Natural killer cell (primary cell): ENCODE results near the gene XRRA1. TPM values are rescaled to one million over a fixed set of nuclear protein-coding genes. Genes with fewer than 3 reads are reported as not detected.

Source experiments
- ATAC-seq, 3 donors: fragments of 150-1000 bp in 2 of 3; fragments of 200-7000 bp in 1 of 3; cut with Tn5 transposase; 1 replicate in 1 of 3; 2 replicates in 2 of 3; pipeline ENCODE4 v1.10.0; 2021; ENCODE audit warnings: mild to moderate bottlenecking in 2 of 3, moderate library complexity in 2 of 3
- DNase-seq, 2 donors: peaks; one replicate each; pipeline versions ENCODE4 v3.0.0 to v3.0.0-alpha.2; 2013 to 2021; ENCODE audit warnings: mixed read lengths in 1 of 2
- H3K27ac ChIP-seq: one replicate; pipeline ENCODE4 v1.5.1; 2013; ENCODE audit warnings: mild to moderate bottlenecking, low read length
- H3K27me3 ChIP-seq: one replicate; pipeline ENCODE4 v1.6.1; 2013; ENCODE audit warnings: low read length; ENCODE audit not compliant: control insufficient read depth, insufficient read depth
- H3K36me3 ChIP-seq: one replicate; pipeline ENCODE4 v1.6.1; 2013; ENCODE audit warnings: low read length; ENCODE audit not compliant: control insufficient read depth, insufficient read depth
- H3K4me1 ChIP-seq: one replicate; pipeline ENCODE4 v1.6.1; 2013; ENCODE audit warnings: low read length; ENCODE audit not compliant: control insufficient read depth, insufficient read depth
- H3K4me3 ChIP-seq: one replicate; pipeline ENCODE4 v1.5.1; 2013; ENCODE audit warnings: low read length
- H3K9me3 ChIP-seq: one replicate; pipeline ENCODE4 v1.6.1; 2013; ENCODE audit warnings: low read length; ENCODE audit not compliant: control insufficient read depth, insufficient read depth
- H3K27ac Mint-ChIP-seq, 2 donors: one replicate each; pipeline ENCODE4 v1.8.0; 2022; ENCODE audit warnings: mild to moderate bottlenecking in 2 of 2, mixed read lengths in 2 of 2, moderate library complexity in 1 of 2
- H3K27me3 Mint-ChIP-seq, 2 donors: one replicate each; pipeline ENCODE4 v1.8.0; 2022; ENCODE audit warnings: low read depth in 2 of 2, mixed read lengths in 2 of 2
- H3K36me3 Mint-ChIP-seq: one replicate; pipeline ENCODE4 v1.8.0; 2022; ENCODE audit warnings: mixed read lengths
- H3K4me1 Mint-ChIP-seq, 2 donors: one replicate each; pipeline ENCODE4 v1.8.0; 2022; ENCODE audit warnings: mixed read lengths in 2 of 2
- H3K4me3 Mint-ChIP-seq: one replicate; pipeline ENCODE4 v1.8.0; 2022; ENCODE audit warnings: mild to moderate bottlenecking, moderate library complexity, mixed read lengths
- H3K9me3 Mint-ChIP-seq, 2 donors: one replicate each; pipeline ENCODE4 v1.8.0; 2022; ENCODE audit warnings: mixed read lengths in 2 of 2
- WGBS: methylation state at CpG from one replicate; pipeline ENCODE4 v1.1.7; 2013; ENCODE audit warnings: missing lambda C conversion rate; ENCODE audit not compliant: insufficient coverage; 5-methylcytosine and 5-hydroxymethylcytosine counted together
- intact Hi-C: fragments of 100-400 bp; cut with micrococcal nuclease; formaldehyde crosslinking; loops from one replicate; pipeline ENCODE4 v1.14.2; 2022
- total RNA-seq, 4 donors: library from RNA; stranded (reverse); fragments of 120-200 nt in 1 of 4; gene quantifications; one replicate each; pipeline versions ENCODE4 v1.2.3 to v1.2.4, GENCODE V29; 2013 to 2022
- TF ChIP-seq, protein P1 (sequence below): fragments of 200-600 bp; IDR thresholded peaks from one replicate; pipeline ENCODE4 v1.8.0; 2022; ENCODE audit warnings: antibody characterized with exemption

Gene XRRA1
- total RNA-seq, 3 donors from 2014 or later (not counting 1 experiment from before 2014, with no cell fraction given) = 12.7 to 14.3 (median 14.3) TPM

GRCh38 chr11:74927496-74927895 lies 21.4 kb downstream of the XRRA1 start:
- Mint-ChIP-seq H3K9me3 (no peaks in the 10 kb centered on the region), H3K27me3 (no peaks in the 10 kb centered on the region), H3K4me1 (peaks cover 5% of the 10 kb centered on the region in 2 donors), H3K4me3 (no peak overlapping the region), H3K27ac (no peak overlapping the region), H3K36me3 (no peaks in the 10 kb centered on the region)
- Histone ChIP-seq H3K36me3 (no peaks in the 10 kb centered on the region), H3K4me3 (no peak overlapping the region), H3K4me1 (peaks cover 4% of the 10 kb centered on the region), H3K27me3 (no peaks in the 10 kb centered on the region), H3K27ac (no peak overlapping the region), H3K9me3 (no peaks in the 10 kb centered on the region)
- no peak for ATAC-seq
- intact Hi-C loops = loop anchor here (5.0 kb wide), 1 partner anchor 215 kb away; no protein-coding TSS in a partner anchor
- TF ChIP-seq, protein P1, sequence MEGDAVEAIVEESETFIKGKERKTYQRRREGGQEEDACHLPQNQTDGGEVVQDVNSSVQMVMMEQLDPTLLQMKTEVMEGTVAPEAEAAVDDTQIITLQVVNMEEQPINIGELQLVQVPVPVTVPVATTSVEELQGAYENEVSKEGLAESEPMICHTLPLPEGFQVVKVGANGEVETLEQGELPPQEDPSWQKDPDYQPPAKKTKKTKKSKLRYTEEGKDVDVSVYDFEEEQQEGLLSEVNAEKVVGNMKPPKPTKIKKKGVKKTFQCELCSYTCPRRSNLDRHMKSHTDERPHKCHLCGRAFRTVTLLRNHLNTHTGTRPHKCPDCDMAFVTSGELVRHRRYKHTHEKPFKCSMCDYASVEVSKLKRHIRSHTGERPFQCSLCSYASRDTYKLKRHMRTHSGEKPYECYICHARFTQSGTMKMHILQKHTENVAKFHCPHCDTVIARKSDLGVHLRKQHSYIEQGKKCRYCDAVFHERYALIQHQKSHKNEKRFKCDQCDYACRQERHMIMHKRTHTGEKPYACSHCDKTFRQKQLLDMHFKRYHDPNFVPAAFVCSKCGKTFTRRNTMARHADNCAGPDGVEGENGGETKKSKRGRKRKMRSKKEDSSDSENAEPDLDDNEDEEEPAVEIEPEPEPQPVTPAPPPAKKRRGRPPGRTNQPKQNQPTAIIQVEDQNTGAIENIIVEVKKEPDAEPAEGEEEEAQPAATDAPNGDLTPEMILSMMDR = no peak
- no peak for DNase-seq

DNA sequence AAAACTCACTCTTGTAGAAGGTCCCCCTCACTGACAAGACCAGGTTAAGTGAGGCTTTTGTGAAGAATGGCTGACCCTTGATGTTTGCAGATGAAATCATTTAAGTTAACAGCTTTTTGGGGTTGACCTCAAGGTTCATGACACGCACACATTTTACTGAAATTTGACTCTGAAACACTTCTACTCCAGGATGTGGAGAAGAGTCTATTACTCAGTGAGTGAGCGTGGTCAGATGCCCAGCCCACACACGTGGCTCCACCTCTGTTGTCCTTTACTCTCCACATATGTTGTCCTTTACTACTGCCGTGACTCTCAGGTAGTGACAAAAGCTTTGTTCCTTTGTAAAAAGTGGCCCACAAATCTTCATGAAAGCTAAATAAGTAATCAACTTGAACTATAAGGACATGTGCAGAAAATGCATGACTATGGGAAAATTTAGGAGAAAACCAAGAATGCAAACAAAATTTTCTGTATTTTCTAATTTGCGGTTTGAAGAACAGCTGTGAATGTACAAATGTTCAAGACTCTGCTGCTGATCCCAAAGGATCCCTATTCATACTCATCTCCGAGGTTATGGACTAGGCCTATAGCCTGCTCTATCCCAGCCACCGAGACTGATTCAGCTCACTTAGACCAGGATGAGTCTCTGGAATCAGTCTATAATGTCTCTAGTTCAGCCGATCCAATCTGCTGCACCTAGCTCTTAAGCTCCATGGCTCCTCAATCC lies 22.4 kb downstream of the XRRA1 start:
- no peak overlapping the region for H3K27ac Mint-ChIP-seq
- DNase-seq (no peak), ATAC-seq (no peak)
- no peaks in the 10 kb centered on the region for H3K4me1 ChIP-seq
- H3K9me3 Mint-ChIP-seq = no peaks in the 10 kb centered on the region
- H3K4me3 ChIP-seq = no peak overlapping the region
- TF ChIP-seq, protein P1 = no peak
- no peak overlapping the region for H3K27ac ChIP-seq
- no peaks in the 10 kb centered on the region for H3K36me3 ChIP-seq
- H3K4me3 Mint-ChIP-seq = no peak overlapping the region
- no peaks in the 10 kb centered on the region for H3K4me1 Mint-ChIP-seq
- H3K9me3 ChIP-seq = no peaks in the 10 kb centered on the region
- H3K36me3 Mint-ChIP-seq = no peaks in the 10 kb centered on the region
- 70% methylated on average over 8 of the region's 8 CpGs for WGBS
- no peaks in the 10 kb centered on the region for H3K27me3 ChIP-seq
- no peaks in the 10 kb centered on the region for H3K27me3 Mint-ChIP-seq
- intact Hi-C loops = loop anchor here (5.0 kb wide), 1 partner anchor 216 kb away; no protein-coding TSS in a partner anchor

DNA sequence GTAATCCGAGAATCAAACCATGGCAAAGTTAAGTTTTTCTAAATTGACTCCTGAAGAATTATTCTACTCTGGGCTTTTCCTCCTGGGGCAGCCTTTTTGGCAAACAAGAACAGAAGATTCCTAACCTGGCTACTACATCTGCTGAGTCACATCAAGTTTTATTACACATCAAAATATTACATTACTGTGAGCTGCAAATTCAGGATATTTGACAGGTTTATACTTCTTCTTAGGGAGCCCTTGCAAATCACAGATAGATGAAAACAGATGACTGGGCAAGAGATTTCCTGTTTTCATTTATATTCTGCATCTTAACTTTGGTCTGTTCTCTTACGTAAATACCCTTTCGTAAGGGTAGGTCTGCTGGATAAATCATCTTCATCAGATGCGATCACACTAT lies 23.6 kb downstream of the XRRA1 start:
- peaks cover 4% of the 10 kb centered on the region for H3K36me3 ChIP-seq
- Mint-ChIP-seq H3K9me3 (no peaks in the 10 kb centered on the region), H3K4me3 (no peak overlapping the region), H3K27me3 (no peaks in the 10 kb centered on the region), H3K27ac (no peak overlapping the region), H3K4me1 (no peaks in the 10 kb centered on the region), H3K36me3 (no peaks in the 10 kb centered on the region)
- H3K9me3 ChIP-seq = no peaks in the 10 kb centered on the region
- H3K4me3 ChIP-seq = no peak overlapping the region
- no peak for DNase-seq
- no peaks in the 10 kb centered on the region for H3K27me3 ChIP-seq
- intact Hi-C loops = loop anchor here (5.0 kb wide), 1 partner anchor 217 kb away; no protein-coding TSS in a partner anchor
- H3K27ac ChIP-seq = no peak overlapping the region
- TF ChIP-seq, protein P1 = no peak
- WGBS = 98% methylated on average over 4 of the region's 4 CpGs
- no peak for ATAC-seq
- H3K4me1 ChIP-seq = no peaks in the 10 kb centered on the region

GRCh38 chr11:74923125-74923524 lies 25.8 kb downstream of the XRRA1 start:
- Mint-ChIP-seq H3K27me3 (no peaks in the 10 kb centered on the region), H3K4me1 (no peaks in the 10 kb centered on the region), H3K36me3 (no peaks in the 10 kb centered on the region), H3K4me3 (no peak overlapping the region), H3K9me3 (no peaks in the 10 kb centered on the region), H3K27ac (no peak overlapping the region)
- no peak for ATAC-seq
- DNase-seq = no peak
- H3K27me3 ChIP-seq = no peaks in the 10 kb centered on the region
- no peak overlapping the region for H3K4me3 ChIP-seq
- intact Hi-C loops = no loop called here
- no peak overlapping the region for H3K27ac ChIP-seq
- TF ChIP-seq, protein P1 = no peak
- H3K4me1 ChIP-seq = no peaks in the 10 kb centered on the region
- no peaks in the 10 kb centered on the region for H3K9me3 ChIP-seq
- H3K36me3 ChIP-seq = peaks cover 14% of the 10 kb centered on the region
